HEK293 (cell line): ENCODE measurements around the gene PDZRN3.

Experiments used
- CTCF ChIP-seq: fragments of 450-650 bp; formaldehyde crosslinking; IDR thresholded peaks from 2 replicates; pipeline ENCODE4 v1.5.1; 2016; ENCODE audit warnings: missing biosample characterization, missing genetic modification characterization
- ZNF391 ChIP-seq: fragments of 450-650 bp; formaldehyde crosslinking; IDR thresholded peaks from 2 replicates; pipeline ENCODE4 v1.5.1; 2016; ENCODE audit warnings: low read depth, missing biosample characterization, missing genetic modification characterization, borderline replicate concordance
- ZNF423 ChIP-seq: fragments of 450-650 bp; formaldehyde crosslinking; IDR thresholded peaks from 2 replicates; pipeline ENCODE4 v1.5.1; 2016; ENCODE audit warnings: missing biosample characterization, missing genetic modification characterization

- TF ChIP-seq ZNF391 (tag by site-specific recombination) (no peak), CTCF (tag by site-specific recombination) (no peak), ZNF423 (tag by site-specific recombination) (no peak)
These were observed 14.2 kb downstream of the PDZRN3 start for GRCh38 chr3:73610493-73610892.
